HUES64 (cell line): ENCODE measurements around the gene GFOD1.

Experiments used
- H3K27ac ChIP-seq: 2 replicates; pipeline ENCODE4 v1.7.0; 2013; ENCODE audit warnings: low read depth, low read length, inconsistent platforms
- H3K27me3 ChIP-seq: 2 replicates; pipeline ENCODE4 v1.6.1; 2013; ENCODE audit warnings: mild to moderate bottlenecking, low read length; ENCODE audit not compliant: insufficient read depth
- H3K36me3 ChIP-seq: 2 replicates; pipeline ENCODE4 v1.6.1; 2013; ENCODE audit warnings: mild to moderate bottlenecking, low read length; ENCODE audit not compliant: insufficient read depth
- H3K4me1 ChIP-seq: 2 replicates; pipeline ENCODE4 v1.6.1; 2013; ENCODE audit warnings: mild to moderate bottlenecking, low read length, moderate library complexity; ENCODE audit not compliant: insufficient read depth
- H3K4me3 ChIP-seq: 2 replicates; pipeline ENCODE4 v1.5.1; 2013; ENCODE audit warnings: mild to moderate bottlenecking, low read length, moderate library complexity
- H3K9ac ChIP-seq: 2 replicates; pipeline ENCODE4 v1.6.1; 2013; ENCODE audit warnings: mild to moderate bottlenecking, low read depth, low read length
- H3K9me3 ChIP-seq: 2 replicates; pipeline ENCODE4 v1.6.1; 2013; ENCODE audit warnings: low read depth, low read length; ENCODE audit not compliant: insufficient read depth
- WGBS: fragments of 150-250, 120-280 bp; methylation state at CpG from one replicate; pipeline ENCODE4 v1.1.7; 2013; ENCODE audit warnings: missing lambda C conversion rate; 5-methylcytosine and 5-hydroxymethylcytosine counted together

The GFOD1 gene

DNA sequence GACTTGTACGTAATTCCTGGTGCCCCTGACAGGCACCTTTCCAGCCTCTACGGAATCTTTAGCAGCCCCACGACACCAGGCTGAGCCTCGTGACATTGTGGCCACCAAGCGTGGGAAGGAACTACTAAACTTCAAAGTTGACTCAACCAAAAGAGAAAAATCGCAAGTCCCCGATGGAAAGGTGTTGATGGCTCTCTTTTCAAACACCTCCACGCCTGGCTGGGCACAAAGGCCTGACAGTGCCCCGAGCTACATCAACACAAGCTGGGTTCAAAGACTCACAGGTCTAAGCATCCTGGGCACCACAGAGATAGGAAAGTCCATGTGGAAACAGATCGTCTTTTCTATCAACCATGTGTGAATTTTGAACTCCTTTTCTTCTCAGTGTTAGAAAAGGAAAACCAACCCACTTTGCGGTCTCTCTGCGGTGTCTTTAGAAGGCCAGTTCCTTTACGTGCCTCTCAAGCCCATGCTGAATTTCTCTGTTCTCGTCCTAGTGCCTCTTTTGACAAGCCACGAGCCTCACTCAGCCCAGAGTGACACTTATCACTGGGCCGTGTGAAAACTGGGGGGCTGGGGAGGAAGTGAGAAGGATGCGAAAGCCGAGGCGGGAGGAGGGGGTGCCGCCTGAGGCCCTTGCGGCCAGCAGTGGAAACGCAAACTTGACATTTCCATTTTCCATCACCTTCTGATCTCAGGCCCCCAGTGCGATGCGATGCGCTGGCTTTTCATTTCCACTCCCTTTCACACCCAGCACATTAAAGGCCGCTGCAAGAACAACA is 59.4 kb downstream of the GFOD1 start:
- Histone ChIP-seq H3K9ac (no peak overlapping the region), H3K4me3 (no peak overlapping the region), H3K36me3 (no peaks in the 10 kb centered on the region), H3K4me1 (peaks cover 33% of the 10 kb centered on the region), H3K9me3 (no peaks in the 10 kb centered on the region), H3K27me3 (no peaks in the 10 kb centered on the region), H3K27ac (no peak overlapping the region)
- WGBS = 51% methylated on average over 26 of the region's 26 CpGs

DNA sequence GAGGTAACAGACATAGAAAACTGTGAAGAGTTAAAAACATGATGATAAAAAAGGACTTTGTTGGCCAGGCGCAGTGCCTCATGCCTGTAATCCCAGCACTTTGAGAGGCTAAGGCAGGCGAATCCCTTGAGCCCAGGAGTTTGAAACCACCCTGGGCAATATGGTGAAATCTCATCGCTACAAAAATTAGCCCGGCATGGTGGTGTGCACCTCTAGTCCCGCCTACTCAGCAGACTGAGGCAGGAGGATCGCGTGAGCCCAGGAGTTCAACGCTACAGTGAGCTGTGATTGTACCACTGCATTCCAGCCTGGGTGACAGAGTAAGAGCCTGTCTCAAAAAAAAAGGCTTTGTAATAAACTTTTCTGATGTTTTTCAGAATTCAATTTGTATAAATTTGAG is 60.1 kb downstream of the GFOD1 start:
- Histone ChIP-seq H3K9me3 (no peaks in the 10 kb centered on the region), H3K4me1 (peaks cover 38% of the 10 kb centered on the region), H3K4me3 (no peak overlapping the region), H3K36me3 (no peaks in the 10 kb centered on the region), H3K27ac (no peak overlapping the region), H3K27me3 (no peaks in the 10 kb centered on the region), H3K9ac (no peak overlapping the region)
- WGBS = 79% methylated on average over 8 of the region's 8 CpGs

DNA sequence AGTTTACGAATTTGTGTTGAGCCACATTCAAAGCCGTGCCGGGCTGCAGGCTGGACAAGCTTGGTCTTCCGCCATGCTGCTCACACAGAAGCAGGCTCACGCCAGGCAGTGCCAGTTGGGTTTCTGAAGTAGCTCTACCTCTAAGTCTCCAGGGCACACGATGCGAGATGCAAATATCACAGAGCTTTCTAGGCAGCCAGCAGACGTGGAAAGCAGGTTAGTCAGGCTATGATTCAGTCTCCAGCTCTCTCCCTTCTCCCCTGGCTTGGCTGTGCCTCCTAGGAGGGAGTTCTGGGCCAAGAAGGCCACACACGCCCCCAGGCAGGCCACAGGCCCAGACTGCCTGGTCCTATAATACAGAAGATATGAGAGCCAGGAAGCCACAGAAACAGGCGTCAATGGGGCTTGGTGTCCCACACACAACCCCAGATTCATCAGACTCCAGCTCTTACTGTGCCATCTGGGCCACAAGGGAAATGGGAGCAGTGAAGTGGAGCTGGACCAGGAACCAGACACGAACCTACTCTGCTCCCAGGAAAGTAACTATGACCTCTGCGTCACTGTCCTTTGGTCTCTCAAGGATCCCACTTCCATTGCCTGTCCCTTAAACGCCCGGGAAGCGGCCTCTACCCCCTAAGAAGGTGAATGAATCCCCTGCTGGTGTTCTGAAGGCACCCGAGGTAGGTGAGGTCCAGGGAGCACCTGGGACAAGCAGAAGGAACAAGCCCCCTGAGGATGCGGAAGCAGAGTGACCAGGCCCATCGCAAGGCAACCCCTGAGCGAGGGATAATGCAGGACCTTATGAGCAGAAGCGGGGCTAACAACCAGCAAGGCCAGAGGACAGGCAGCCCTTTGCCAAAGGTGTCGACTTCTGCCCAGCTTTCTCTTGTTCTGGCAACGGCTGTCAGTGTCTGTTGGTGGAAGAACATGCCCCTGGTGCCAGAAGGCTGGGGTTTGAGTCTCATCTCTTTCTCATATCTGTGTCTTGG is 61.2 kb downstream of the GFOD1 start:
- H3K4me3 ChIP-seq = no peak overlapping the region
- H3K27ac ChIP-seq = no peak overlapping the region
- H3K9ac ChIP-seq = no peak overlapping the region
- H3K36me3 ChIP-seq = no peaks in the 10 kb centered on the region
- H3K4me1 ChIP-seq = peaks cover 41% of the 10 kb centered on the region
- H3K9me3 ChIP-seq = no peaks in the 10 kb centered on the region
- no peaks in the 10 kb centered on the region for H3K27me3 ChIP-seq
- 92% methylated on average over 22 of the region's 22 CpGs for WGBS

DNA sequence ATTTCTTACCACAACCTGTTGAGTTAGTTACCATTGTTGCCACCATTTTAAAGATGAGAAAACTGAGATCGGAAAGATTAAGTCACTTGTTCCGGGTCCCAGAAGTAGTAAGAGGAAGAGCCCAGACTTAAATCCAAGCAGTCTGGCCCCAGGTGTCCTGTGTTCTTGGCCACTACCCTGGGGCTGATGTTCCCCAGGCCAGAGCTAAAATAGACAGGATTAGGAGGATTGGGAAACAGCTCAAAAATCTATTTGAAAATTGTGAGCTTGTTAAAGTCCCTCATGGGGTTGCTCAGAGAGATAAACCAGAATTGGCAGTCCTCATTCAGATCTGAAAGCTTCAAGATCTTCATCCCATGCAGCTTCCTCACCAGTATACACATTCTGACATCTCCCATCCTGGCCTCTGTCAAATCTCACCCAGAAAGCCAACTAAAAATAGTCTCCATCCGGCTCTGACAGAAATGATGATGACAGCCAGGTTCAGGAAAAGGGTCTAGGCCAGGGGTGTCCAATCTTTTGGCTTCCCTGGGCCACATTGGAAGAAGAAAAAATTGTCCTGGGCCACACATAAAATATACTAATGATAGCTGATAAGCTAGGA is 62.0 kb downstream of the GFOD1 start:
- no peaks in the 10 kb centered on the region for H3K36me3 ChIP-seq
- H3K4me3 ChIP-seq = no peak overlapping the region
- H3K9me3 ChIP-seq = no peaks in the 10 kb centered on the region
- H3K9ac ChIP-seq = no peak overlapping the region
- H3K4me1 ChIP-seq = peaks cover 46% of the 10 kb centered on the region
- 59% methylated on average over 3 of the region's 3 CpGs for WGBS
- H3K27me3 ChIP-seq = no peaks in the 10 kb centered on the region
- no peak overlapping the region for H3K27ac ChIP-seq

DNA sequence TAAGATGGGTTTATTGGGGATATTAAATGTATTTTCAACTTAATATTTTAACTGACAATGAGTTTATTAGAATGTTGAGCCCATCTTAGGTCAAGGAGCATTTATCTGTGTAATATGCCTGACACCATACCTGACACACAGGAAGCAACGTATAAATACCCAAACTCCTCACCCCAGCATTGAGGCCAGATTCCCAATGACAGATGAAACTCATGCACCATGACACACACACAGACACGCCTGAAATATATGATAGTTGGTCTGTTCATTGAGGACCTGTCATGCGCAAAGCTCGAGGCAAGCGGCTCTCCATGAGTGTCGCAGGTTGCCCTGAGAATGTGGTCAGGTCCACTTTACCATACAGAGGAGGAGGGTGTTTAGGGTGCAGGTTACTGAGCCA is 64.1 kb downstream of the GFOD1 start:
- no peaks in the 10 kb centered on the region for H3K36me3 ChIP-seq
- H3K9ac ChIP-seq = peak overlapping the region; percentile 71; the same call in 1 of the 2 replicates
- WGBS = 93% methylated on average over 6 of the region's 6 CpGs
- H3K27ac ChIP-seq = peak overlapping the region; percentile 97
- no peaks in the 10 kb centered on the region for H3K27me3 ChIP-seq
- no peaks in the 10 kb centered on the region for H3K9me3 ChIP-seq
- H3K4me3 ChIP-seq = peak overlapping the region; percentile 9; the same call in 1 of the 2 replicates
- peaks cover 34% of the 10 kb centered on the region for H3K4me1 ChIP-seq

DNA sequence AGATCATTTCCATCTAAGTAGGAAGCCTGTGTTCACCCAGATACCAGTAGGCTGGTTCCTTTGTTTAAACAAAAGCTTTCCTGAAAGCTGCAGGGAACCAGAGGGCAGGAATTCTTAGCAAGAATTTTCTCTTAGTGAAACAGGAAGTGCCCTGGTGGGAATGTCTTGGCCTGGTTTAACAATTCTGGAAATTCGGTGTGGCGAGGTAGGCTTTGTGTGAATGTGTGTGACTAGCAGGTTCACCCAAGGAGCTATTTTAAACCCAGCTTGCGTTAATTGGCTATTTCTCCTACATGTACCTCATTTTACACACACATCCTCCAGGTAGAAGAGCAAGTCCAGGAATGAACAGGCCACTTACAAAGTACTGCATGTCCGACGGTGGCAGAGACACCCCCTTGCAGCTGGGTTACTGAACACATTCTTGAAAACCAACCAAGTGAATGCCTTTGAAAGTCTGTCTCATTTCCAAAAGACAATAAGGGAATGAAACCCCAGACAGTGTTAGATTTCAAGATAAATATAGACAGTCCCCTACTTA is 64.6 kb downstream of the GFOD1 start:
- H3K9ac ChIP-seq = peak overlapping the region; percentile 77
- H3K9me3 ChIP-seq = no peaks in the 10 kb centered on the region
- H3K4me1 ChIP-seq = peaks cover 34% of the 10 kb centered on the region
- WGBS = 6% methylated on average over 5 of the region's 5 CpGs
- H3K4me3 ChIP-seq = peak overlapping the region; percentile 21
- no peaks in the 10 kb centered on the region for H3K36me3 ChIP-seq
- no peaks in the 10 kb centered on the region for H3K27me3 ChIP-seq
- H3K27ac ChIP-seq = peak overlapping the region; percentile 97

DNA sequence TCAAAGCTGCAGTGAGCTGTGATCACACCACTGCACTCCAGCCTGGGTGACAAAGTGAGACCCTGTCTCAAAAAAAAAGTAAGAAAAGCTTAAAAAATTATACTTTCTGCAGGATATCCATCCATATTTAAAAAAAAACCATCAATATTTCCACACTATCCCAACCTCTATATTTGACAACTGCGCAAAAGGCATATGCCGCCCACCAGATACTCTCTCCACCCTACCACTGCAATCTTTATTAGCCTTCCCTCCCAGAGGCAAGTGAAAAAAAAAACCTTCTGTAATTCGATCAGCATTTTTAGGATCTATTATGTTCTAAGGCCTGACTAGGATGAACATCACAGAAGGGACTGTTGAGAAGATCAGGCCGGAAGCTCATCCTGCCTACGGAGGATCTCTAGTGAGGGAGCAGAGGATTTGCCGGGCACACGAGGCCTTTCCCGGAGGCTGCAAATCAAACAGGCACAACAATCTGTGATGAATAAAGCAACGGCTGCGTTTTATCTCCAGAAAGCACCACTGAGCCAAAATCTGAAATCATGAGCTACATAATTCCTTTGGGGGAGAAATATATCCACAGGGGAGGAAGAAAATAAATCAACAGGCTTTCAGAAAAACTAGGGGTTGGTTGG is 65.9 kb downstream of the GFOD1 start:
- peak overlapping the region; percentile 97 for H3K27ac ChIP-seq
- 62% methylated on average over 10 of the region's 10 CpGs for WGBS
- H3K4me1 ChIP-seq = peaks cover 34% of the 10 kb centered on the region
- no peaks in the 10 kb centered on the region for H3K27me3 ChIP-seq
- H3K9me3 ChIP-seq = no peaks in the 10 kb centered on the region
- no peak overlapping the region for H3K4me3 ChIP-seq
- H3K36me3 ChIP-seq = no peaks in the 10 kb centered on the region
- H3K9ac ChIP-seq = peak overlapping the region; percentile 77

DNA sequence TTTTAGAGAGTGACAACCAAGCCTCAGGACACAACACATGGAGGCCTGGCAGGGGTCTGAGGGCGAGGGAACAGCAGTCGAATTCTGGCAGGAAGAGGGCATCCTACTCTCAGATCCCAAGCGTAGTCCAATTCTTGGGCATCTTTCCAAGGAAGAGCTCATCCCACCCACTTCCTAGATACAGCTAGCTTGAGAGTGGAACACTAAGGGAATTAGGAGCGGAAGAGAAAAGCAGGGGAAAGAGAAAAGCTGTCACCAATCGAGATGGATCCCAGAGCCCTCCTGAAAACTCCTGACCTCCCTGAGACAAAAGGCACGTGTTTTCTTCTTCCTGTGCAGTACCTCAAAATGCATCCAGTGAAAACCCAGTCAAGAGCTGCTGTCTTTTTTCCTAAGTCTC is 67.1 kb downstream of the GFOD1 start:
- Histone ChIP-seq H3K27ac (no peak overlapping the region), H3K9me3 (no peaks in the 10 kb centered on the region), H3K36me3 (no peaks in the 10 kb centered on the region), H3K4me3 (no peak overlapping the region), H3K4me1 (peaks cover 34% of the 10 kb centered on the region), H3K9ac (no peak overlapping the region), H3K27me3 (no peaks in the 10 kb centered on the region)
- WGBS = 86% methylated on average over 6 of the region's 6 CpGs

DNA sequence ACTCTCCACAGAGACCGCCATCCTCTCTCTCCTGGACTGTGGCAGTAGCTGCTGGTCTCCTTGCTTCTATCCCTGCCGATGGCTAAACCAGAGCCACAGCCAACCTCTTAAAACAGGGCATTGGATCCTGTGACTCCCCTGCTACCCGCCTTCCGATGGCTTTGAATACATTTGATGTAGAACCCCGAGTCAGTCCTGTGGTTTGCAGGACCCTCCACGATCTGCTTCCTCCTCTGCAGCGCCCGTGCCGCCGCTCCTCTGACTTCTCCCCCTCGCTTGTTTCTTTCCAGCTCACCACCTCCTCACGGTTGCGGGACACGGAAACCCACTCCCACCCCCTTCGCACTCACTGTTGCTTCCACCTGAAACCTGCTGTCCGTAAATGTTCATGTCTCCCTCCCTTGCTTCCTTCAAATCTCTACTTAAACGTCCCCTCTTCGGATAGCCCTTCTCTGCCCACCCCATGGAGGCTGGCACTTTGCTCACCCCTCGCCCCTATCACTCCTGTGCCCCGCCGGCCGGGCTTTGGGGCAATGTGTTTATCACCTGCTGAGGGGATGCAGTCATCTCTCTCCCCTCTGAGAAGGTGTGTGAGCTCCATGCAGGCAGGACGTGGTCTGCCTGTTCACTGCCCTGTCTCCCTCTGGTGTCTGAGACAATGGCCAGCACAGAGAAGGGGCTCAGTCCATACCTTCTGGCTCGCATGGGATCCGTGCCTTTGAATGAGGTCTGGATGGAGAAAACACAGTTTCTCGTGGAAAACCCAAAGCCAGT is 67.8 kb downstream of the GFOD1 start:
- Histone ChIP-seq H3K9me3 (no peaks in the 10 kb centered on the region), H3K27me3 (no peaks in the 10 kb centered on the region), H3K27ac (no peak overlapping the region), H3K4me3 (no peak overlapping the region), H3K9ac (no peak overlapping the region), H3K4me1 (peaks cover 34% of the 10 kb centered on the region), H3K36me3 (no peaks in the 10 kb centered on the region)
- 90% methylated on average over 26 of the region's 26 CpGs for WGBS

DNA sequence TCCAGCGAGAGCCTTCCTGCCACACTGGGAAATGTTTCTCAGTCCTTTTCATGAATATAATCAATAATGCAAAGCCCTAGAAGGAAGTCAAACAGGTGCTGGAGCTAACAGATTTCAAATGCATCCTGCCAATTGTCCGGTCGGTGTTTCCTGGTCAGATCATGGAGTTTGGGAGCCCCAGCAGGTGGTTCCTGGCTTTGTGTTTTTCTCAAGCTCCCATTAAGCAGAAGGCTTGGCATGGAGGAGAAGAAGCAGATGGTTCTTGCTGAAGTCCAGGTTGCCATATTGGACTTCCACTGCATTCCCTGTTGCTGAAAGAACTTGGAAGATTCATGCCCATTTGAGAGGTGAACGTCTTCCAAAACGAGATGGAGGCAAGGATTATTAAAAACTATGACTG is 68.6 kb downstream of the GFOD1 start:
- Histone ChIP-seq H3K9ac (no peak overlapping the region), H3K27me3 (no peaks in the 10 kb centered on the region), H3K27ac (no peak overlapping the region), H3K9me3 (no peaks in the 10 kb centered on the region), H3K36me3 (no peaks in the 10 kb centered on the region), H3K4me3 (no peak overlapping the region), H3K4me1 (peaks cover 34% of the 10 kb centered on the region)
- WGBS = 96% methylated on average over 5 of the region's 5 CpGs
